Middle frontal gyrus (tissue), 1 donor: ENCODE data around the gene IGF2BP2.
"Not testable (repeated sequence)": the region's sequence is repeated elsewhere in the genome, so short reads cannot be mapped to it uniquely, and the experiment has no call there.

Source experiments
- DNase-seq: peaks from one replicate; pipeline ENCODE4 v3.0.0-alpha.2; 2015; ENCODE audit warnings: low spot score; ENCODE audit errors: extremely low spot score

Gene IGF2BP2

GRCh38 chr3:185716436-185717108 is 108.3 kb downstream of the IGF2BP2 start:
- no peak for DNase-seq

GRCh38 chr3:185715091-185715490 is 109.8 kb downstream of the IGF2BP2 start:
- DNase-seq, result no peak

- DNase-seq, result no peak
These were observed 110.8 kb downstream of the IGF2BP2 start for GRCh38 chr3:185714085-185714484.

DNA sequence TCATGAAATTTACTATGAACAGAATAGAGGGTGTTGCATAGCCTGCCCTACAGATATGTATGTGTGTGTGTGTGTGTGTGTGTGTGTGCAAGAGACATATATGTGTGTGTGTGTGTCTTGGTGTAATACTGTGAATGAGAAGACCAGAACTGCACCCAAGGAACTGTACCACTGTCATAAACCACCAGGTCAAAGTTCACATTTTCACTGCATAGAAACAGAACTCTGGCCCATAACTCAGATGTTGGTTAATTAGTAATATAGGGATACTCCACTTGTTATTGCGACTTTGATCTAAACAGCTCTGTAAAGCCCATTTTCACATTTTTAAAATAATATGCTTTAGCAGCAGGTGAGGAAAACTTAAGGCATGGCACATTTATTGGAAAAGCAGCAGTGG is 111.8 kb downstream of the IGF2BP2 start:
- DNase-seq, result no peak

GRCh38 chr3:185712337-185712736 is 112.5 kb downstream of the IGF2BP2 start:
- no peak for DNase-seq

GRCh38 chr3:185711255-185711870 is 113.5 kb downstream of the IGF2BP2 start:
- DNase-seq, result no peak

- DNase-seq, result no peak
These were observed 115.4 kb downstream of the IGF2BP2 start for GRCh38 chr3:185709251-185709955.

DNA sequence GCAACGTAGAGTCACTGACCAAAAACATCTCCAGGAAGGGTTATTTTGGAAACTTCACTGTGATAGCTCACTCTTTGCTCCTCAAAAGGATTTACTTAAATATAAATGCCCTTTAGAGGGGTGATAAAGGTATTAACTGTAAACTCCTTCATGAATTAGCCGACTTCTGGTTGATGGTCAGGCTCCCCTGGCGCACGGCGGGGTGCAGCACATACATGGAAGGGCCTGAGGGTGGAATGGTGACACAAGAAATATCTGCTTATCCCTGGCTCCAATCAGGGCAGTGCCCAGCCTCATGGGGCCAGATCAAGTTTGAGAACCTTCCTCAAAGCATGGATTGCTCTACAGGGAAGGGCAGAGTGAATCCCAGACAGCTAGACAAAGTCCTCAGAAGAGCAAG is 116.5 kb downstream of the IGF2BP2 start:
- no peak for DNase-seq

- DNase-seq, result no peak
These were observed 119.3 kb downstream of the IGF2BP2 start for GRCh38 chr3:185705498-185705897.

DNA sequence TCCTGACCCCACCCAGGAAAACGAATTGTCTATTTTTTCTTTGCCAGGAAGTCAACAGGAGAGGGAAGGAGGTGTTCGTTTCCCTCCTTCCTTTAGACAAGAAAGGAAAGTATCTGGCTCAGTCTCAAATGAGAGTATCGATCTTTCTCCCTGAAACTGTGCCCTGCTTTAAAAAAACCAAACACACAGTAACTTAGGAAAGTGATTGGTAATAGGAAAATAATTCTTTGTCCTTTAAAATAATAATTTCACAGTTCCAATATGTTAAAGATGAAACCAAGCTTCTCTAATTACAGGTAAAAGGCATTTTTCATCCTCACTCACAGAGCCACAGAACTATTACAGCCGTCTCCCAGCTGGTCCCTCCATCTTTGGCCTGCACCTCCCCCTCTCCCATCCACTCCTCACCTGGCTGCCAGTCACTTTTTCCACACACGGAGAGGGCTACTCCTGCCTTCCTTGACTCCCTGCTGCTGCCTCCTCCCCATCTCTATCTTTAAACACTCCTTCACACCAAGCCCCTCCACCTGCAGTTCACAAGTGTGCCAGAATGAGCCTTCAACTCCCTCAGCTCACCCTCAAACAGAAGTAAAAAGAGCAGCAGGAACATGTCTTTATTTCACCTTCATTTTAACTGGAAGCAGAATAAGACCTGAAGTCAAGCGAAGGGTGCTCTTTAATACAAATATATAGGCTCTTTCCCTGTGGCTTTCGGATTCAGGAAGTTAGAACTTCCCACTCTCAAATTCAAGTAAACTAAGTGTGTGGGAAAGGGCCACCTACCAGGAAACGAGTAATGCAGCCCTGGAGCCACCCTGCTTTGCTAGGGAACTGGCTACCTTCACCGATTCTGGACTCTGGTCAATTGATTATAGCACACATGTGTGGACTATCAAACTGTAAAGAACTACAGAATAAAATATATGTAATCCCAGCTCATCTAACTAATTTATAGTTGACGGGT is 122.3 kb downstream of the IGF2BP2 start:
- DNase-seq, result no peak

DNA sequence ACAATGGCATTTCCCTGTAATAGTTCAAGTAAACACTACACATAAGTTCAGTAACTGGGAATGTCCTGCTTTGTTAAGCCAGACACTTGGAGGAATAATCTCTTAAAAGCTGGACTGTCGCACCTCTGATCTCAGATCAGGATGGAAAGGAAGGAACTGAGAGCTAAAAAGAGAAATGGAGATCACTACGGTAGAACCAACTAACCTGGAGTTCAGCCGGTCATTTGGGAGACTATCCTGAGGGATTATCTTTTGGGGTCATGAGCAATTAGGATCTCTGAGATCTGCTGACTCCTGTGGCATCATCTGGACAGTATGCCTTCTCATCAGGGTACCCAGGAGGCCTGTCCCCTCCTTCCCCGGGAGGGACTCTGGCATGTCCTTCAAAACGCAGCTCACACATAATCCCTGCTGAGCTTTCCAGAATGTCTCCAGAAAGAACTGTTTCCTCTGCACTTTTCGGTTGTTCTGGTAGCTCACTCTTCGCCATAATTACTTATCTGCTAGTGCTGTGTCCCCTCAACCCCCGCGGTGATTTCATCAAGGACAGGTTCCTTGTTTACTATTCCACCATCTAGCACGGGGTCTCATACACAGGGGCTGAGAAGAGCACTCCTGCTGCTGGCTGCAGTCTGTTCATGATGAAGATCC is 123.1 kb downstream of the IGF2BP2 start:
- DNase-seq, result no peak

GRCh38 chr3:185699927-185700326 is 124.9 kb downstream of the IGF2BP2 start:
- no peak for DNase-seq

GRCh38 chr3:185697228-185697627 is 127.6 kb downstream of the IGF2BP2 start:
- not testable (repeated sequence) for DNase-seq

GRCh38 chr3:185696039-185696438 is 128.8 kb downstream of the IGF2BP2 start:
- DNase-seq, result no peak

- DNase-seq, result no peak
These were observed 130.7 kb downstream of the IGF2BP2 start for GRCh38 chr3:185693985-185694653.

DNA sequence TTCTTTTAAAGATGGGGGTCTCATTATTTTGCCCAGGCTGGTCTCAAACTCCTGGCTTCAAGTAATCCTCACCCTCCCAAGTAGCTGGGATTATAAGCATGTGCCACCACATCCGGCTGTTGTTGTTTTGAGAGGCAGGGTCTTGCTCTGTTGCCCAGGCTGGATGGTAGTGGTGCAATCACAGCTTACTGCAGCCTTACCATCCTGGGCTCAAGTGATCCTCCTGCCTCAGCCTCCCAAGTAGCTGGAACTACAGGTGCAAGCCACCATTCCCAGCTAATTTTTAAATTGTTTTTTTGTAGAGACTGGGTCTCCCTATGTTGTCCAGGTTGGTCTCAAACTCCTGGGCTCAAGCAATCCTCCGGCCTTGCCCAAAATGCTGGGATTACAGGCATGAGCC is 133.2 kb downstream of the IGF2BP2 start:
- DNase-seq, result no peak

- DNase-seq, result no peak
These were observed 137.5 kb downstream of the IGF2BP2 start for GRCh38 chr3:185687271-185687878.

- no peak for DNase-seq
These were observed 139.4 kb downstream of the IGF2BP2 start for GRCh38 chr3:185685231-185686035.

- DNase-seq, result no peak
These were observed 144.6 kb downstream of the IGF2BP2 start for GRCh38 chr3:185680231-185680630.
